PC-3 (cell line): Measurements from ENCODE around the gene ARSG. TPM values are rescaled to one million over a fixed set of nuclear protein-coding genes. Genes with fewer than 3 reads are reported as not detected.
"Not testable (repeated sequence)": the region's sequence is repeated elsewhere in the genome, so short reads cannot be mapped to it uniquely, and the experiment has no call there.

Experiments used
- ATAC-seq: fragments of 200-7000 bp; cut with Tn5 transposase; 2 replicates; pipeline ENCODE4 v1.9.1; 2020; ENCODE audit warnings: mild to moderate bottlenecking, moderate library complexity
- BruUV-seq: library from RNA; stranded (reverse); fragments of 400-500 nt; replicated peaks from 2 replicates; lab custom pipeline; 2021; lab: Mats Ljungman, UMichigan
- CTCF ChIA-PET: fragments of 300-600 bp; sonication (Branson Sonifier 250); formaldehyde crosslinking; loops from one replicate; lab custom pipeline; 2022; ENCODE audit warnings: antibody characterized with exemption; lab: Charles Lee
- POLR2A ChIA-PET: fragments of 300-600 bp; sonication (Branson Sonifier 250); formaldehyde crosslinking; loops from one replicate; lab custom pipeline; 2022; ENCODE audit warnings: antibody characterized with exemption; ENCODE audit not compliant: unreplicated experiment; lab: Charles Lee
- DNase-seq: peaks from one replicate; pipeline ENCODE4 v3.0.0-alpha.2; 2015
- H2AFZ ChIP-seq: fragments of 300-600 bp; sonication (generic); 2 replicates; pipeline ENCODE4 v1.6.0; 2016; ENCODE audit warnings: antibody characterized with exemption, low read length
- H3F3A ChIP-seq: fragments of 300-600 bp; sonication (generic); one replicate; pipeline ENCODE4 v1.6.0; 2017; ENCODE audit warnings: antibody characterized with exemption, low read length, control low read depth, mild to moderate bottlenecking; ENCODE audit not compliant: unreplicated experiment
- H3K27ac ChIP-seq: fragments of 300-600 bp; sonication (generic); 2 replicates; pipeline ENCODE4 v1.5.1; 2016; ENCODE audit warnings: mild to moderate bottlenecking, low read length
- H3K27me3 ChIP-seq: fragments of 300-600 bp; sonication (generic); 2 replicates; pipeline ENCODE4 v1.6.1; 2016; ENCODE audit warnings: low read length, mixed read lengths
- H3K36me3 ChIP-seq: fragments of 300-600 bp; sonication (generic); 2 replicates; pipeline ENCODE4 v1.6.1; 2016; ENCODE audit warnings: low read depth, mixed run types, low read length, mixed read lengths
- H3K4me1 ChIP-seq: fragments of 300-600 bp; sonication (generic); 2 replicates; pipeline ENCODE4 v1.5.1; 2016; ENCODE audit warnings: low read length; ENCODE audit not compliant: insufficient read depth
- H3K4me2 ChIP-seq: fragments of 300-600 bp; sonication (generic); 2 replicates; pipeline ENCODE4 v1.6.0; 2016; ENCODE audit warnings: low read length
- H3K4me3 ChIP-seq: fragments of 300-600 bp; sonication (generic); 2 replicates; pipeline ENCODE4 v1.5.1; 2016; ENCODE audit warnings: mild to moderate bottlenecking, low read length, mixed read lengths
- H3K79me2 ChIP-seq: fragments of 300-600 bp; sonication (generic); 2 replicates; pipeline ENCODE4 v1.6.1; 2017; ENCODE audit warnings: low read length, mixed read lengths
- H3K9ac ChIP-seq: fragments of 300-600 bp; sonication (generic); 2 replicates; pipeline ENCODE4 v1.6.0; 2016; ENCODE audit warnings: mild to moderate bottlenecking, low read length
- H3K9me2 ChIP-seq: fragments of 300-600 bp; sonication (generic); replicated peaks from 2 replicates; pipeline ENCODE4 v1.6.1; 2016; ENCODE audit warnings: mixed run types, low read length, mixed read lengths
- H3K9me3 ChIP-seq: fragments of 300-600 bp; sonication (generic); 2 replicates; pipeline ENCODE4 v1.6.1; 2016; ENCODE audit warnings: low read length, mixed read lengths
- H4K20me1 ChIP-seq: fragments of 300-600 bp; sonication (generic); 2 replicates; pipeline ENCODE4 v1.6.1; 2016; ENCODE audit warnings: low read length, mixed read lengths
- CTCF ChIP-seq: fragments of 300-600 bp; sonication (generic); conservative IDR thresholded peaks from 2 replicates; pipeline ENCODE4 v1.5.1; 2017; ENCODE audit warnings: antibody characterized with exemption, low read depth, mild to moderate bottlenecking, low read length
- EZH2 ChIP-seq: fragments of 300-600 bp; sonication (generic); IDR thresholded peaks from one replicate; pipeline ENCODE4 v1.6.1; 2017; ENCODE audit warnings: antibody characterized with exemption, mild to moderate bottlenecking, low read length; ENCODE audit not compliant: unreplicated experiment
- EZH2phosphoT487 ChIP-seq: fragments of 300-600 bp; sonication (generic); IDR thresholded peaks from 2 replicates; pipeline ENCODE4 v1.6.1; 2018; ENCODE audit warnings: mild to moderate bottlenecking, antibody characterized with exemption, low read length, borderline replicate concordance
- intact Hi-C: fragments of 100-400 bp; cut with micrococcal nuclease; formaldehyde crosslinking; loops from 2 replicates; pipeline ENCODE4 v1.9.0; 2023
- total RNA-seq: library from RNA; depleted of rRNA; stranded (reverse); fragments of >200 nt; gene quantifications from 2 replicates; pipeline ENCODE4 v1.2.3, GENCODE V29; 2014

ARSG gene
- total RNA-seq, 1 experiment from 2014 or later: 2.1 TPM

GRCh38 chr17:68260051-68260762 lies 31.1 kb upstream of the ARSG start:
- no peaks in the 10 kb centered on the region for H3K79me2 ChIP-seq
- TF ChIP-seq CTCF (no peak), EZH2 (no peak), EZH2phosphoT487 (no peak)
- H3K4me3 ChIP-seq: no peak overlapping the region
- H3K4me2 ChIP-seq: no peak overlapping the region
- no peaks in the 10 kb centered on the region for H4K20me1 ChIP-seq
- ChIA-PET CTCF (no interaction called here), POLR2A (no interaction called here)
- H3K9me2 ChIP-seq: no peaks in the 10 kb centered on the region
- no TSS peak for BruUV-seq
- no peak overlapping the region for H3K9ac ChIP-seq
- no peaks in the 10 kb centered on the region for H3F3A ChIP-seq
- intact Hi-C loops: loop anchor here (5.0 kb wide), 1 partner anchor 502 kb away; no protein-coding TSS in a partner anchor
- DNase-seq (no peak), ATAC-seq (no peak)
- no peak overlapping the region for H2AFZ ChIP-seq
- H3K4me1 ChIP-seq: no peaks in the 10 kb centered on the region
- H3K9me3 ChIP-seq: no peaks in the 10 kb centered on the region
- H3K36me3 ChIP-seq: peaks cover 6% of the 10 kb centered on the region; the same call in 1 of the 2 replicates
- H3K27me3 ChIP-seq: no peaks in the 10 kb centered on the region
- no peak overlapping the region for H3K27ac ChIP-seq

GRCh38 chr17:68262467-68262866 lies 28.8 kb upstream of the ARSG start:
- H3K9ac ChIP-seq, BruUV-seq, H4K20me1 ChIP-seq: not testable (repeated sequence)

GRCh38 chr17:68263101-68263681 lies 28.1 kb upstream of the ARSG start:
- Histone ChIP-seq H2AFZ (peak overlapping the region; percentile 57; the same call in 1 of the 2 replicates), H3K9ac (peak overlapping the region; percentile 9; the same call in 1 of the 2 replicates), H3K4me2 (peak overlapping the region; percentile 9; the same call in 1 of the 2 replicates), H3K27ac (peak overlapping the region; percentile 23; the same call in 1 of the 2 replicates)
- H3K79me2 ChIP-seq, H3K27me3 ChIP-seq, H3K9me3 ChIP-seq, H3K4me1 ChIP-seq, H3K9me2 ChIP-seq, H3K36me3 ChIP-seq, POLR2A ChIA-PET, H4K20me1 ChIP-seq, H3K4me3 ChIP-seq, BruUV-seq, H3F3A ChIP-seq: not testable (repeated sequence)
- intact Hi-C loops: loop anchor here (1.0 to 5.0 kb wide), 4 partner anchors 136 to 499 kb away; no protein-coding TSS in a partner anchor
- CTCF ChIA-PET: interaction anchor here (0.6 to 2.5 kb wide), 2 partner anchors 15 to 136 kb away, joined by 3 to 10 read pairs; partner anchors contain the start of gene AMZ2
- ATAC-seq: peak; percentile 91
- peak; percentile 71 for TF ChIP-seq CTCF
- peak; percentile 59 for DNase-seq

More at GRCh38 chr17:68262467-68262866, 28.8 kb upstream of the ARSG start:
- CTCF ChIA-PET: interaction anchor here (0.6 to 2.5 kb wide), 2 partner anchors 14 to 136 kb away, joined by 3 to 10 read pairs; partner anchors contain the start of gene AMZ2
- DNase-seq, H3K9me3 ChIP-seq, H3K36me3 ChIP-seq, ATAC-seq, H3K27me3 ChIP-seq, H3K4me3 ChIP-seq, H3K4me1 ChIP-seq, H3K79me2 ChIP-seq, H3K27ac ChIP-seq, POLR2A ChIA-PET, H3F3A ChIP-seq, H3K9me2 ChIP-seq, H2AFZ ChIP-seq, H3K4me2 ChIP-seq: not testable (repeated sequence)
- intact Hi-C loops: loop anchor here (5.0 kb wide), 1 partner anchor 500 kb away; no protein-coding TSS in a partner anchor

GRCh38 chr17:68265833-68266232 lies 25.5 kb upstream of the ARSG start:
- BruUV-seq, ATAC-seq, H3K9me2 ChIP-seq, H3K27ac ChIP-seq, H3F3A ChIP-seq, intact Hi-C loops, H3K4me3 ChIP-seq, DNase-seq, H3K9ac ChIP-seq, H3K4me2 ChIP-seq, H3K36me3 ChIP-seq, H3K27me3 ChIP-seq, H3K4me1 ChIP-seq, H3K9me3 ChIP-seq, H2AFZ ChIP-seq, H4K20me1 ChIP-seq, H3K79me2 ChIP-seq: not testable (repeated sequence)
- ChIA-PET POLR2A (interaction anchor here (0.6 kb wide), 1 partner anchor 192 kb away, joined by 9 read pairs; no protein-coding TSS in a partner anchor), CTCF (interaction anchor here (0.6 to 1.5 kb wide), 3 partner anchors 133 to 704 kb away, joined by 4 to 9 read pairs (median 9); partner anchors contain the start of gene WIPI1)
